Left lung (tissue), 10 donors: ENCODE results near the gene ETS2. TPM values are rescaled to one million over a fixed set of nuclear protein-coding genes. Genes with fewer than 3 reads are reported as not detected.

Experiments used
- ATAC-seq: fragments of 200-7000 bp; cut with Tn5 transposase; one replicate; pipeline ENCODE4 v1.9.1; 2020; ENCODE audit warnings: moderate library complexity
- DNase-seq, 4 donors: peaks; one replicate each; pipeline ENCODE4 v3.0.0-alpha.2; 2013 to 2020
- H3K27ac ChIP-seq, 2 donors: fragments of 200-600 bp; sonication (generic) in 1 of 2; one replicate each; pipeline versions ENCODE4 v1.5.0 to v1.8.0; 2020 to 2021
- H3K27me3 ChIP-seq, 2 donors: fragments of 200-600 bp; sonication (generic) in 1 of 2; one replicate each; pipeline versions ENCODE4 v1.5.0 to v1.8.0; 2020 to 2021
- H3K36me3 ChIP-seq, 2 donors: fragments of 200-600 bp; sonication (generic) in 1 of 2; one replicate each; pipeline versions ENCODE4 v1.5.0 to v1.8.0; 2020 to 2021
- H3K4me1 ChIP-seq, 2 donors: fragments of 200-600 bp; one replicate each; pipeline ENCODE4 v1.8.0; 2021
- H3K4me3 ChIP-seq, 2 donors: fragments of 200-600 bp; sonication (generic) in 1 of 2; one replicate each; pipeline versions ENCODE4 v1.5.0 to v1.8.0; 2020 to 2021; ENCODE audit warnings: mild to moderate bottlenecking in 1 of 2
- H3K9me3 ChIP-seq, 2 donors: fragments of 200-600 bp; sonication (generic) in 1 of 2; one replicate each; pipeline versions ENCODE4 v1.5.0 to v1.8.0; 2020 to 2021
- CTCF ChIP-seq, 2 donors: fragments of 200-600 bp; sonication (generic) in 1 of 2; IDR thresholded peaks; one replicate each; pipeline versions ENCODE4 v1.5.0 to v1.8.0; 2021; ENCODE audit warnings: antibody characterized with exemption in 2 of 2
- intact Hi-C, 2 donors: fragments of 100-400 bp; cut with DNase I; formaldehyde crosslinking; loops; one replicate each; pipeline versions ENCODE4 v1.11.2 to v1.14.2; 2022
- polyA plus RNA-seq, 6 donors: library from polyadenylated mRNA; unstranded; fragments of 120-200 nt; gene quantifications; one replicate each; pipeline ENCODE4 v1.2.1, GENCODE V29; 2013; ENCODE audit not compliant: insufficient read length in 6 of 6
- total RNA-seq, 2 donors: library from RNA; stranded (reverse); fragmentation: NEBNext Ultra II Directional; extraction: Animal tissue kit (Norgen Biotek cat#: 25700); gene quantifications; one replicate each; pipeline ENCODE4 v1.2.1, GENCODE V29; 2021
- donor health status: DM: no; HTN: yes; CAD: no.
- donor health status: DM: no; HTN: no; CAD: no.

ETS2 gene
- total and polyA plus RNA-seq, 8 donors = 93.2 to 199 (median 158) TPM

DNA sequence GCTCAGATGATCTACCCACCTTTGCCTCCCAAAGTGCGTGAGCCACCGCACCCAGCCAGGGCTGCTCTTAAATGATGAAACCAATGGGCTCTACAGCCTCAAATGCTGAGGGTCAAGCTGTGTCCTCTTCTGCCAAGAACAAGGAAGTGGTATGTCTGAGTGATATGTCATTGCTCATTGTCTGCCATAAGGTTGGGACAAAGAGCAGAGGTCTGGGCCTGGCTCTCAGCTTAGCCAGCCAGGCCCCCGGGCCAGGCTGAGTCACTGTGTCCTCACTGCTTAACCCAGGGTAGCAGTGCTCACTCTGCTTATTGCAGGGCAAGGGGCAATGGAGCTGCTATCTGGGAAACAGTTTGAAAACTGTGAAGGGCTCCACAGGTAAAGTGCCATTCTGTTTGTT is 8.3 kb upstream of the ETS2 start:
- intact Hi-C loops = no loop called here
- no peak overlapping the region for H3K4me3 ChIP-seq
- H3K36me3 ChIP-seq = no peaks in the 10 kb centered on the region
- no peaks in the 10 kb centered on the region for H3K27me3 ChIP-seq
- no peak for DNase-seq
- H3K4me1 ChIP-seq = peaks cover 0 to 10% of the 10 kb centered on the region in 2 donors
- TF ChIP-seq CTCF (IDR thresholded peaks at IDR 0.05) = no peak
- no peaks in the 10 kb centered on the region for H3K9me3 ChIP-seq
- no peak overlapping the region for H3K27ac ChIP-seq
- peak; percentile 67 for ATAC-seq

- no peak for TF ChIP-seq CTCF (IDR thresholded peaks at IDR 0.05)
- Histone ChIP-seq H3K4me3 (no peak overlapping the region), H3K36me3 (no peaks in the 10 kb centered on the region), H3K27ac (no peak overlapping the region), H3K27me3 (no peaks in the 10 kb centered on the region), H3K4me1 (peaks cover 0 to 10% of the 10 kb centered on the region in 2 donors), H3K9me3 (no peaks in the 10 kb centered on the region)
- DNase-seq (no peak), ATAC-seq (no peak)
- intact Hi-C loops = no loop called here
Measured at GRCh38 chr21:38798081-38798480, 7.6 kb upstream of the ETS2 start.

GRCh38 chr21:38798481-38798882 is 7.2 kb upstream of the ETS2 start:
- ATAC-seq = peak; percentile 78

DNA sequence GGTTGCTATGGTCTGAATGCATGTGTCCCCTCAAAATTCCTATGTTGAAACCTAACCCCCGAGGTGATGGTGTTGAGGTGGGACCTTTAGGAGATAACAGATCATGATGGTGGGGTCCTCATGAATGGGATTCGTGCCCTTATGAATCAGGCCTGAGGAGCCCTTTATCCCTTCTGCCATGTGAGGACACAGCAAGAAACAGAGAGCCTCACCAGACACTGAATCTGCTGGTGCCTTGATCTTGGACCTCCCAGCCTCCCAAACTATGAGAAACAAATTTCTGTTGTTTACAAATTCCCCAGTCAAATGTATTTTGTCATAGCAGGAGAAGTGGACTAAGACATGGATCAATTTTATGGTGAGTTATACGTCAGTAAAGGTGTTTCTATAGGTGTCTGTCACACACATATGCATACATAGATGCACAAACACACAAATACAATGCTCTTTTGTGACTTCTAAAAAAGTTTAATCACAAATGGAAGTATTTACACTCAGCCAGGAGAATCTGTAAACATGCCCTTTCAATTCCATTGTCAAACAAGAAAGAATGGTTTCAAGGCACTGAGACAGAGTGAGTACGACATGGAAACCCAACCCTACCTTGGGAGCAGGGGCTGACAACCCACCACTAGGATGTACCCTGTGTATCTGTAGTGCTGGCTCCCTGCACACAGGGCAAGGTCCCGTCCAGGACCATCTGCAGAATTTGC is 5.5 kb upstream of the ETS2 start:
- intact Hi-C loops = loop anchor here in 1 of 2 donors (10.0 kb wide), 2 partner anchors 205 to 295 kb away; no protein-coding TSS in a partner anchor
- TF ChIP-seq CTCF (IDR thresholded peaks at IDR 0.05) = no peak
- Histone ChIP-seq H3K4me1 (peaks cover 0 to 27% of the 10 kb centered on the region in 2 donors), H3K27ac (no peak overlapping the region), H3K4me3 (no peak overlapping the region), H3K27me3 (no peaks in the 10 kb centered on the region), H3K9me3 (no peaks in the 10 kb centered on the region), H3K36me3 (no peaks in the 10 kb centered on the region)
- no peak for DNase-seq
- ATAC-seq = no peak

More at GRCh38 chr21:38798481-38798882, 7.2 kb upstream of the ETS2 start:
- H3K9me3 ChIP-seq = no peaks in the 10 kb centered on the region
- H3K36me3 ChIP-seq = no peaks in the 10 kb centered on the region
- no peak overlapping the region for H3K27ac ChIP-seq
- H3K4me1 ChIP-seq = peaks cover 0 to 13% of the 10 kb centered on the region in 2 donors
- no peaks in the 10 kb centered on the region for H3K27me3 ChIP-seq
- TF ChIP-seq CTCF (IDR thresholded peaks at IDR 0.05) = no peak
- DNase-seq = peak in 1 of 4 donors; percentile 52
- H3K4me3 ChIP-seq = no peak overlapping the region
- intact Hi-C loops = no loop called here

DNA sequence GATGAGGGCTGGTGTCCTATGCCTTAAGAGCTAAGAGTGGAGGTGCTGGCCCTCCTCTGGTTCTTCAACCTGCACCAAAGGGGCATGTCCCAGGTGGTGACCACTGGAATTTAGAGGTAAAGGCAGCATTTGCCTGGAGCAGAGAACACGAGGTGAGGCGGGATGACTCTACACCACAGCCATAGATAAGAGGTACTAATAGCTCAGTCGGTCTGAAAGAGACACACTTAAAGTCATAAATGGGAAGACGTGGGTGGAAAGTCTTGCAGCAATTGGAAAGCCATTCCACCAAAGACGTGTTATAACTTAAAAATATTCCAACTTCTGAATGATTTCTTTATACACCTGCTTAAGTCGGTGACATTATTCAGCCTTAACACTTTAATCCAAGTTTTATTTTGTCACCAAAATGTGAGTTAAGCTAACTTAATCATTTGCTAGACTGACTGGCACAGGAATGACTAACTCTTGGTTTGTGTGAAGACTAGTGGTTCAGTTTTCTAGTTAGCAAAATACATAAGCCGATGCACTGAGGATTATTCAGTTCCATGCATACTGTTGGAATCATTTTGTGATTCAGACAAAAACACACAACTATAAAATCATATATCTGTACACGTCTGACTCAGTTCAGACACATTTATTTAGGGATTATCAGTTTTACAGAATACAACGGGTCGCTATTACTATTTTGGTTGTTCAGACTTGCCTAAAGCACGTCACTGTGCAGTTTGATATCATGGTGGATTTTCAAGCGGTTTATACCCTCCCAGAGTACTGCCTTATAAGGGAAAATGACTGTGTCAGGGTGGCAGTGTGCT is 4.6 kb upstream of the ETS2 start:
- Histone ChIP-seq H3K27ac (no peak overlapping the region), H3K36me3 (no peaks in the 10 kb centered on the region), H3K4me1 (peaks cover 0 to 28% of the 10 kb centered on the region in 2 donors), H3K27me3 (no peaks in the 10 kb centered on the region), H3K4me3 (no peak overlapping the region), H3K9me3 (no peaks in the 10 kb centered on the region)
- ATAC-seq (no peak), DNase-seq (no peak)
- no peak for TF ChIP-seq CTCF (IDR thresholded peaks at IDR 0.05)
- intact Hi-C loops = loop anchor here in 1 of 2 donors (10.0 kb wide), 2 partner anchors 204 to 296 kb away; no protein-coding TSS in a partner anchor
